HG03439 (cell line): ENCODE results near the gene INTU.
"Not testable (repeated sequence)": the region's sequence is repeated elsewhere in the genome, so short reads cannot be mapped to it uniquely, and the experiment has no call there.

Experiments
- ATAC-seq: cut with Tn5 transposase; IDR thresholded peaks from one replicate; pipeline ENCODE4 v1.9.1; 2021; ENCODE audit warnings: mild to moderate bottlenecking, moderate library complexity; ENCODE audit not compliant: unreplicated experiment

Gene INTU

DNA sequence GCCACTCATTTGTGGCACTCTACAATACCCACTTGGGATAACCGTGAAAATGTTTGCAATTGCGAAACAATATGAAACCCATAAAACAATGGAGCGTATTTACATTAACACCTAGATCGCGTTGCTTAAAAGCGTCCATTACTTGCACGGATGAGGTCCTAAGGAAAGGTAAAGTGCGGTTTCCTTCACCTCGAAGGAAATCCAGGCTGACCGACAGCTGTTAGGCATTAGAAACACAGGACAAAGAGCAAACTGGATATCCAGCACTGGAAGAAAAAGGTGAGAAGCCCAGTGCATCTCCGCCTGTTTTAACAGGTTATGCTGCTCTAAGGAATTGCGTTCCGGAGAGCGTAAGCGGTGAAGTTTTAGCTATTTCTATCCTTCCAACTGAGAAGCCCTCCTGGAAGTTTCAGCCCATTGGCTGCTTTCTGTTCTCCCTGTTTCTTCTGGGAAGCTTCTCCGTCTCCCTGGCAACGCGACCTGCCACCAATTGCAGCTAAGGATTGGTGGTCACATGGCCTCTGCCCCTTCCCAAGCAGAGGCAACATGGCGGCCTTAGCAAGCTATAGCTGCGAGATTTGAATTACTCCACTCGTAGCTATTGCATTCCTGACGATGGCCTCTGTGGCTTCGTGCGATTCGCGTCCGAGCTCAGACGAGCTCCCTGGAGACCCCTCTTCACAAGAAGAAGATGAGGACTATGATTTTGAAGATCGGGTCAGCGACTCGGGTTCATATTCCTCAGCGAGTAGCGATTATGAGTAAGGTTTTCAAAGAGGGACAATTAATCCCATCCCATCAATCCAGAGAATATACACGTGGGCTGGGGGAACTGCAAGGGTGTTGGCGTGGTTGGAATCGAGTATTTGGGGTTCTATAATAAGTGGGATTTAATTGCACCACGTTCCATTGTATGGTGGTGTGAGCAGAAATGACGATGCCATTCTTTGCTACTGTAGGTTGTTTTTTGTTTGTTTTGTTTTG, at the start of gene INTU:
TSS of gene INTU (plus strand) at position 538 of the 984 bp plus-strand sequence. CDS start at position 616, 78 bp downstream.
- peak; percentile 95 for ATAC-seq

DNA sequence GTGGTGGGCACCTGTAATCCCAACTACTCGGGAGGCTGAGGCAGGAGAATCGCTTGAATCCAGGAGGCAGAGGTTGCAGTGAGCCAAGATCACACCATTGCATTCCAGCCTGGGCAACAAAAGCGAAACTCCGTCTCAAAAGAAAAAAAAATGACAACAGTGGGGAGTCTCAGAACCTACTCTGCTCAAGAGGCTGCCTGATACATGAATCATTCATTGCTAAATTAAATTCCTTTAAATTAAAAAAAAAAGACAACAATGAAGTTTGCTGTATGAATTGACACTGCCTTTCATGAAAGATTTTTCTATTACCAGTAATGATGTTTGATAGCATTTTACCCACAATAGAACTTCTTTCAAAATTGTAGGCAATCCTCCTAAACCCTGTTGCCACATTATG, 46.3 kb upstream of the INTU start:
- ATAC-seq, result not testable (repeated sequence)

DNA sequence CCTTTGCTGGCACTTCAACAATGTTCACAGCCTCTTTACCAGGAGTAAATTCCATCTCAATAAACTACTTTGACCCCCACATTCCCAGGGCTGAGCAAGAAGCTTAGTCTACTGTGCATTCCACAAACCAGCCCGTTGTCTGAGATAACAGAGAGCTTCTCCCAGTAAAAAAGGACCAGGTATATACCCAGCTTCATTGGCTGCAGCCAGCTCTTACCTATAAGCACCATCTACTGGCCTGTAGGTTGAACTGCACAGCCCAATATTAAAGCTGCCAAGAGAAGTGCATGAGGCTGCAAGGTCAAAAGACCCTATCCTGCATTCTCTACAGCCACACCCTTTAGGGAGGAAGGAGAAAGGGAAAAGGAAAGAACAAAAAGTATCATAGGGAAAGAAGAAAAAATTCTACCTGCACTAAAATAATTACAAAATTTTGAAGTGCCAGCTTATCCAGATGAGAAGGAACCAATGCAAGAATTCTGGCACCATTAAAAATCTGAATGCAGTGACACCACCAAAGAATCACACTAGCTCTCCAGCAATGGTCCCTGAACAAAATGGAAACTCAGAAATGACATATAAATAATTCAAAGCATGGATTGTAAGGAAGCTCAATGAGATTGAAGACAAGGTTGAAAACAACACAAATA, 45.7 kb upstream of the INTU start:
- peak; percentile 92 for ATAC-seq

DNA sequence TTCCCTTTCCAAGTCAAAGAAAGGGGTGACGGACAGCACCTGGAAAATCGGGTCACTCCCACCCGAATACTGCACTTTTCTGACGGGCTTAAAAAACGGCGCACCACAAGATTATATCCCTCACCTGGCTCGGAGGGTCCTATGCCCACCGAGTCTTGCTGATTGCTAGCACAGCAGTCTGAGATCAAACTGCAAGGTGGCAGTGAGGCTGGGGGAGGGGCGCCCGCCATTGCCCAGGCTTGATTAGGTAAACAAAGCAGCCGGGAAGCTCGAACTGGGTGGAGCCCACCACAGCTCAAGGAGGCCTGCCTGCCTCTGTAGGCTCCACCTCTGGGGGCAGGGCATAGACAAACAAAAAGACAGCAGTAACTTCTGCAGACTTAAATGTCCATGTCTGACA, 43.6 kb upstream of the INTU start:
- not testable (repeated sequence) for ATAC-seq

DNA sequence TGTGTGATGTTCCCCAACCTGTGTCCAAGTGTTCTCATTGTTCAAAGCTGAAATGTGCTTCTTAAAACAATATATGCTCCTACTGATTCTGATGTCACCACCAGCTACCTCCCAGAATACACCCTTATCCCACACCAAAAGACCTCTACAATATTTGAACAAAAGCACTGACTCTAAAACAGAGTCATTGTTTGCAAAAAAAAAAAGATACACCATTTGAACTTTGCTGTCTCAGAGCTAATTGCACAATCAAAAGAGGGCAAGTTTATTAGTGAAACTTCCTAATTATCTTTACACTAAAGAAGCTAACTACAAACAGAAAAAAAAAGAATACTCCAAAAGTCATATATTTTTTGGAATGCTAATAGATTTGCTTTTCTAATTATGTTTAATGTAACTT, 34.1 kb upstream of the INTU start:
- ATAC-seq, result no peak

DNA sequence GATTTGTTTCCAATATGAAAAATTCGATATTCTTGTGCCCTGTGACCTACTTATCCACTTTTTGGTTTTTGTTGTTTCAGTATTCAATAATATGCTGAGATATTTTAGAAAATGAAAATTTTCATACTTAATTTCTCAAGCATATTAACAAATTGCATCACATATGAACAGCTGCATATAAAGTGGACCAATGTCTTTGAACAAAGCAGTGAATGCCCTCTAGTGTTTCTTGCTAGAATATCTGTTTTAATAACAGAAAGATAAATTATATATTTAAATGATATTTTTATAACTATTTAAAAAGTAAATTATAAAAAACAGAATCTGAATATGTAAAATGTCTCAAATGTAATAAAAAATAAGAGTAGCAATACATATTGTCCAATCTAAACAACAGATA, 31.7 kb upstream of the INTU start:
- no peak for ATAC-seq

DNA sequence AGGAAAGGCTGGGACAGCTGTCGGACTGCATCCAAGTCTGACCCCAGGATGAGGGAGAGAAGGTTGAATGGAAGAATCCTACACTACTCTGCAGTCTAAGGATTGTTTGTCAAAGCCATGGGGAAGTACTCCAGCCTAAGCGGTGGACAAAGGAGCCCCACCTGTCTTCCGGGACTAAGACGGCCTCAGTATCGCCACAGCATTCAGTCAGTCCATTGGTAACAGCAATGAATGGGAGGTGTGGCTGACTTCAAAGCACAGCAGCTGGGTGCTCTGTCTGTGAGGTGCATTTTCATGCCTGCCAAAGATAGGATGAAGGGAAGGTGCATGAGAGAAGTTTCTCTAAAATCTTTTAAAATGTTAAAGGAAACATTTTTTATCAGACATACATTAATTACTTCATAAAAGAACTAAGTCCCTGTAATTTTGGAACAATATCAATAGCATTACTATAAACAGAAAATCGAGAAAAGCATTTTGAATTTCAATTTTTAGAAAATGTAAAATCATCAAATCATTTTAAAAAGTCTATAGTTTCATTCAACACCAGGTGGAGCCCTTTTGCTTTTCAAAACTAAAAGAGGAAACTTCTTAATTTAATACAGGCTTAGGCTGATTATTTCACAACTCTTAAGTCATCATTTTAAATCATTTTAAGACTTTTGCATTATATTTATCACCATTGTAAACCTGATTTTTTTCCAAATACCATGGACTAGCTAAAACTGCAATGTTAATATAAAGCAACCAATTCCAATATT, 27.6 kb upstream of the INTU start:
- ATAC-seq, result no peak

DNA sequence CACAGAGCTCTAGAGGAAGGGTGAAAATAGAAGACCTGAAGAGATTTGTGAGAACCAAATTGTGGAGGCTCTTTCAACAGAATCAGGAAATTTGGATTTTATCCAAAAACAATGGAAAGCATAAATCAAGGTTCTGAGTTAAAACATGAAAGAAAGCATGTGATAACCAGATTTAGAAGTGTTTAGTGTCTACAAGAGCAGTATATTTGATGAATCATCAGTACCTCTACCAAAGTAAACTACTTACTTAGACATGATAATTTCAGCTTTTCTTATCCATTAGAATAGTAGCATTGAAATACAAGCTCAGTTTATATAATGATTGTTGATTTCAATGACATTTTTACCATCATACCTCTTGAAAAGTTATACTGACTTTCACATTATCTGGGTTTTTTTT, 25.9 kb upstream of the INTU start:
- no peak for ATAC-seq

DNA sequence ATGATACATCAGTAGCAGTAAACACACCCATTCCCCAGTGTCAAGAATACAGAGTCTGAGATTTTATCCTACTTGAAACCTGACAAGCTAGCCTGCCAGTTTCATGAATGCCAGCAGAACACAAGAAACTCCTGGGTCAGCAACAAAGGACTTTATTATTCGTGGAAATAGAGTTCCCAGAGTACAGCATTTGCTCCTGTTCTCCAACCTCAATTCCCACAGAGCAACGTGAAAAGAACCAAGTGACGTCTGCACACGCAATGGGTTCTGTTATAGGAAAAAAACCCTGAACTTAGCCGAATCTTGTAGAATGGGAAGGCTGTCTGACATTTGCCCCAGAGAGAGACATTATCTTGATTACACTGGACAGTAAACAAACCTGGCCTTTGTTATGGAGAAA, 23.3 kb upstream of the INTU start:
- no peak for ATAC-seq

DNA sequence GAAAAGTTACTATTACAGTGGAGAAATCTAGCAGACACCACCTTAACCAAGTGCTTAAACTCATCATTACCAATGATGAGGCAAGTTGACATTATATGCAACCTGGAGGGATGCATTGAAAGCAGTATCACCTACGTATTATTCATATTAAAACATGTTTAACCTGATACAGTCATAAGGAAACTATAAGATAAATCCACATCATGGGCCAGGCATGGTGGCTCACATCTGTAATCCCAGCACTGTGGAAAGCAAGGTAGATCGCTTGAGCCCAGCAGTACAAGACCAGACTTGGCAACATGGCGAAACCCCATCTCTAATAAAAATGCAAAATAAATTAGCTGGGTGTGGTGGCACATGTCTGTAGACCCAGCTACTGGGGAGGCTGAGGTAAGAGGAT, 22.3 kb upstream of the INTU start:
- no peak for ATAC-seq

DNA sequence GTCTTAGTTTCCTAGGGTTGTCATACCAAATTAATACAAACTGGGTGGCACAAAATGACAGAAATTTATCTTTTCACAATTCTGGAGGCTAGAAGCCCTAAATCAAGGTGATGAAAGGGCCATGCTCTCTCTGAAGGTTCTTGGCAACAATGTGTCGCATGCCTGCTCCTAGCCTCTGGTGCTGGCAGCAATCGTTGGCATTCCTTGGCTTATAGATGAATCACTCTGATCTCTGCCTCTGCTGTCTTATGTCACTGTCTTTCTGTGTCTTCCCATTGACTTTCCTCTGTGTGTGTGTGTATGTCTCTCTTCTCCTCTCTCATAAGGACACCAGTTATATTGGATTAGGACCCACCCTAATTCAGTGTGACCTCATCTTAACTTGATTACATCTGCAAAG, 15.9 kb upstream of the INTU start:
- ATAC-seq, result no peak

DNA sequence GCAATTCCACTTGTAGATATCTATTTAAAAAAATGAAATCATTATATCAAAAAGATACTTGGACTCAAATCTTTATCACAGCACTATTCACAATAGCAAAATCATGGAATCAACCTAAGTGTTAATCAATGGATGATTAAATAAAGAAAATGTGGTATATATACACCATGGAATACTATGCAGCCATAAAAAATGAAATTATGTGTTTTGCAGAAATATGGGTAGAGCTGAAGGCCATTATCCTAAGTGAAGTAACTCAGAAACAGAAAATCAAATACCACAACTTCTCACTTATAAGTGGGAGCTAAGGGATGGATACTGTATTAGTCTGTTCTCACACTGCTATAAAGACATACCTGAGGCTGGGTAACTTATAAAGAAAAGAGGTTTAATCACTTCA, 14.3 kb upstream of the INTU start:
- no peak for ATAC-seq

DNA sequence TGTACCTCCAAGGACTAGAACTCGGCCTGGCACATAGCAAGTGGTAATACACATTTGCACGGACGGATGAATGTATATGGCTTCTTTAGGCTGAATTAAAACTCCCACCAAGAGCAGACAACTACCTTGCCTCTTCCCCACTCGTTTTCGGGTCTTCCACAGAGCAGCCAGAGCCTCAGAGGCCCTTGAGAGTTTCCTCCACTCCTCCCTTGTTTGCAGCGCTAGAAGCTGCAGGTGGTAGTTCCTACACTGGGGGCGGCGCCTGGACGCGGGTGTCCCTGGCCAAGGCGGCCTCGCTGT, 10.2 kb upstream of the INTU start:
- ATAC-seq, result no peak

DNA sequence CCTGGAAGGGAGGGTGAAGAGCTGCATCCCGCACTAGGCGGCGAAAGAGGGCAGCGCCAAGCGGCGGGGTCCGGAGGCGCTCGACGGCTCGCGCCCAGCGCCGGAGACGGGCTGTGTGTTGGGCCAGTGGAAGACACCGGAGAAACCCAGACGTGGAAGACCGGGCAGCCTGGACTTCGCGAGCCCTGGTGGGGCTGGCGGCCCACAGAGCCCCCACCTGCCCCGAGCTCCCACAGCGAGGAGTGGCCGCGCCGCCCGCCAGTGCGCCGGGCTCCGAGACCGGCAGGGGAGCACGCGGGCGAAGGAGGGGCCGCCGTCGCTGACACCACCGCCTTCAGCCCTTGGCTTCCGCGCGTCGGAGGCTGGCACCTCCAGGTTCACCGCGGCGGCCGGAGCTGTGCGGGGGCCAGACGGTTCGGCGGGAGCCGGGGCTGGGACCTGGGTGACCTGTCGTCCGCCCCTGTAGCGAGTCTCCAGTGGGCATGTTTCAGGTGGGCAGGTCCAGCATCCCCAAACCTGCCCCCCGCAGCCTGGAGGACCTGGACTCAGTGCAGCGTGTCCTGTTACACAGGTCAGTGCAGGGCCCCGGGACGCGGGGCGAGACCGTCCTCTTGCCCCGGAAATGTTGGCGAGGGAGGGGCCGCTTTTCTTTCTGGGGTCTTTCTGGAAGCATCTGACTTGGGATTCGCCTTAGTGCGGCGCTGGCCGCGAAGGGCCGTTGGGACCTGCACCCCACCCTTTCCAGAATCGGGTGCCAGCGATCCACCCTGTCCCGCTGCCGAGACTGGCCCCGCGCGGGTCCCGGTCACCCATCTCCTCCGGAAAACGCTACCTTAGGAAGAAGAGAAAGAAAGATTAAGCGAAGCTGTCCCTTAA, 9.6 kb upstream of the INTU start:
- ATAC-seq, result no peak

DNA sequence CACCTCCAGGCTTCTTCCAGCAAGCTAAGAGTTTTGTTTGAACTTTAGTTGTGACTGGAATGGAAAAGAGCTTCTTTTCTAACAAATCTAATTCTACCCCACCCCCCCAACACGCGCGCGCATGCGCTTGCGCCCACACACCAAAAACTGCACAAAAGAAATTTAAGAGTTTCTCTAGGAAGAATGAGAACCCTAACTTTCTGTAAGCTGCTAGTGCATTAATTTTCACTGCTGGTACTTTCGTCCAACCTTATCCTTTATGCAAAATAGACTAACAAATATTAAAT, 9.0 kb upstream of the INTU start:
- no peak for ATAC-seq

DNA sequence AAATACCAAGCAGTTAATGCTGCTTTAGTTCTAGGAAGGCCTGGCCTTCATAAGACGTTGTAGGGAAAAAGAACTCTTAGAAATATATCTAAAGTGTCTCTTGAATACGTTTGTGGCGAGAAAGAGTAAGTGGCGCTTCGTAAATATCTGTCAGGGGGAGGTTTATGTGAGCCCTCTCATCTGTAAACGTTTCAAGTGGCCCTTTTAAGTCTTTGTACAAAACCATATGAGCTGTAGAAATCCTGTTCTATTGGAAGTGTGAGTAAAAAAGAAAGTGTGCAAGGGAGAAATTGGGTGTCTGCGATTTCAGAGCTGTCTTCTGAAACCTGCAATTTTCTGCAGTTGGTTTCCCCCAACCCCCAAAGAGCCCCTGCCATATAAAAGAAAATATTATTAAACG, 8.6 kb upstream of the INTU start:
- ATAC-seq, result no peak

DNA sequence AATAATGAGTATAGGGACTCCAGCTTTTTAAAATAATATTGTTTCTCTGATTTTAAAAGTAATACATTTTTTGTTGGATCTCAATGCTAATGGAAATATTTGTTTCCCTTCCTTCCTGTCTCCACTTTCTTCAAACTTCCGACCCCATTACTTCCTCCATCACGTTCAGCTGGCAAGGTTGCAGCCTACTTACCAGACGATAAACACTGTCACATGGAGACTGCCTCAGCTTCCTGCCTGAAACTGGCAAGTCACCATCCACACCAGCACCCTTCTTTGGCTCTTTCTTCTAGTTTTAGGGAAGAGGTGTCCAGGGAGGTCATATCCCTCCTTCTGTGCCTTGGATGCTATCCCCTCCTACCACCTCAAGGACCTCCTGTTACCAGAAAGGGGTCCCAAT, 3.4 kb upstream of the INTU start:
- no peak for ATAC-seq

DNA sequence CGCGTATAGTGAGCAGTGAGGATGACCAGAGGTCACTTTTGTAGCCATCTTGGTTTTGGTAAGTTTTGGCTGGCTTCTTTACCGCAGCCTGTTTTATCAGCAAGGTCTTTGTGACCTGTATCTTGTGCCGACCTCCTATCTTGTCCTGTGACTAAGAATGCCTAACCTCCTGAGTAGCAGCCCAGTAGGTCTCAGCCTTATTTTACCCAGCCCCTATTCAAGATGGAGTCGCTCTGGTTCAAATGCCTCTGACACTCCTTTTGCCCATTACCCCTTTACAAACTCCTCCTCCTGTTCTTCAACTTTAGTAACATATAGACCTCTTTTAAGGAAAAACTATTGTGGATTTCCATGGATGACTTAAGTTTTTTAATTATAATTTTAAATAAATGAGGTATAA, 2.6 kb upstream of the INTU start:
- no peak for ATAC-seq

DNA sequence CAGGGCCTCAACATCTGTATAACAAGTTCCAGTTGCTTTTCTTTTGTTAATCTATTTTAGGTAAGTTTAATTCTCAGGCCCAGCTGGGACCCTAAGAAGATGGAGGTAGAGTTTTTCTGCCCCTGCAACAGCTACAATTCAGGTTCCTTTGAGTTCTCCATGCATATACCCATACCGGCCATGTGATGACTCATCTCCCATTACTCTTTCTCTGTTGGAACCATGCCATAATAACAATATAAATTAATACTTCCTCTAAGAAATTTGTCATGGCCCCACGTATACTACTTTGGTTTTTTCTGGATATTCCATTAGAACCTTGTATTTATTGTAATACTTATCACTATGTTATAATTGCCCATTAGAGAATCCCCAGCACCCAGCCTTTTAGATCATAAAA, 1.3 kb upstream of the INTU start:
- ATAC-seq, result no peak

DNA sequence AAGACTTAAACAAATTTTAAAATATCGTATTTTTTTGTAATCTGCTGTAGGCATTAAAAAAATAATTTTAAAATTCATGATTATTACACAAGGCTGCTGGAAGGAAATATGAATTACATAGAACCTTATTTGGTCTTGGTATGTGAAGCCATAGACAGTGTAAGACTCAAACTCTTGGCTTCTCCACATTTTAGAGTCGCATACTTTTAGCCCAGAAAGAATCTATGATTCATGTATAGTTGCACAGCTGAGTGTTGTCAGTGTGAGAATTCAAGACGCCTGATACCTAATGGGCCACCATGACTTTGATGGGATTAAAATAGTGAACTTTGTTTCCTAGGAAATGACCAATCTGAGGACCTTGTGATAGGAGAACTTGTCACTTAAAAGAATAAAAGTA, 1.4 kb downstream of the INTU start:
- no peak for ATAC-seq

DNA sequence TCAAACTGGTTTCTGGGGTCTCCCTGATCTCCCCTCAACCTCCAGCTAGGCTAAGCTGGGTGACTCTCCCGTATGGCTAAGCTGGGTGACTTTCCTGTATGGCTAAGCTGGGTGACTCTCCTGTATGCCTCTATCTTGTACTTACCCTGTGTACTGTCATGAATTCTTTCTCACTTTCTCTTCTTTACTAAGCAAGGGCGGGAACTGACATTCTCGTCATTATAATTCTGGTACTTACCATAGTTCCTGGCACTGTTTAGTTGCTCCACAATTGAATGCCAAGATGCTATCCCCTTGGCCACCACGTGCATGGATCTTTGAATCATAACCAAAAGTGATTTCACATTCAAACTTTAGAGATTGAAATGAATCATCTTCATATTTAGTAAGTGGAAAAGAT, 8.8 kb downstream of the INTU start:
- ATAC-seq, result no peak
